RWPE1 (cell line): ENCODE measurements around the gene IRAK4.
A peak's percentile ranks its signal among the peaks of the same experiment; 100 is the strongest.

Experiments used
- CTCF ChIA-PET: fragments of 350-600 bp; sonication (Branson Sonifier 250); formaldehyde crosslinking; extraction: SDS; loops from one replicate; lab custom pipeline; 2021; lab: Yijun Ruan, JAX
- POLR2A ChIA-PET: fragments of 400-600 bp; formaldehyde crosslinking; extraction: SDS; loops from one replicate; lab custom pipeline; 2020; ENCODE audit warnings: antibody characterized with exemption; ENCODE audit not compliant: low non-redundant PET; lab: Yijun Ruan, JAX
- DNase-seq: peaks from one replicate; pipeline ENCODE4 v3.0.0; 2012; ENCODE audit warnings: low spot score
- H3K27ac ChIP-seq: fragments of 450-650 bp; 2 replicates; pipeline ENCODE4 v1.5.1; 2017
- CTCF ChIP-seq: fragments of 450-650 bp; conservative IDR thresholded peaks from 2 replicates; pipeline ENCODE4 v1.5.1; 2017; ENCODE audit warnings: low read depth, mild to moderate bottlenecking

IRAK4 gene

GRCh38 chr12:43786899-43787693, 28.3 kb downstream of the IRAK4 start:
- no peak for TF ChIP-seq CTCF
- ChIA-PET POLR2A (no interaction called here), CTCF (interaction anchor here (0.5 to 1.2 kb wide), 3 partner anchors 18 to 1447 kb away, joined by 3 to 4 read pairs (median 3); no protein-coding TSS in a partner anchor)
- no peak for DNase-seq
- no peak overlapping the region for H3K27ac ChIP-seq

GRCh38 chr12:43789941-43790340, 31.2 kb downstream of the IRAK4 start:
- ChIA-PET CTCF (no interaction called here), POLR2A (no interaction called here)
- TF ChIP-seq CTCF: no peak
- no peak overlapping the region for H3K27ac ChIP-seq
- no peak for DNase-seq

- DNase-seq: no peak
- no peak overlapping the region for H3K27ac ChIP-seq
- CTCF ChIA-PET: interaction anchor here (0.5 to 0.7 kb wide), 2 partner anchors 23 to 690 kb away, joined by 3 read pairs; no protein-coding TSS in a partner anchor
- POLR2A ChIA-PET: no interaction called here
- TF ChIP-seq CTCF: no peak
These were observed 37.0 kb downstream of the IRAK4 start for GRCh38 chr12:43795716-43796280.

- H3K27ac ChIP-seq: no peak overlapping the region
- ChIA-PET POLR2A (no interaction called here), CTCF (no interaction called here)
- no peak for DNase-seq
- no peak for TF ChIP-seq CTCF
These were observed 38.9 kb downstream of the IRAK4 start for GRCh38 chr12:43797561-43798217.

GRCh38 chr12:43805149-43805859, 46.6 kb downstream of the IRAK4 start:
- CTCF ChIA-PET: interaction anchor here (0.5 to 2.9 kb wide), 6 partner anchors 12 to 77 kb away, joined by 3 to 10 read pairs (median 3); no protein-coding TSS in a partner anchor
- POLR2A ChIA-PET: interaction anchor here (1.2 to 1.4 kb wide), 2 partner anchors 30 to 77 kb away, joined by 3 to 4 read pairs; partner anchors contain the start of gene TMEM117
- DNase-seq: peak; percentile 5
- no peak for TF ChIP-seq CTCF
- peak overlapping the region; percentile 90 for H3K27ac ChIP-seq
